AG09319 (cell line): ENCODE measurements around the gene SETBP1.

Experiments
- DNase-seq: peaks from one replicate; pipeline ENCODE4 v3.0.0-alpha.2; 2010; ENCODE audit warnings: low read depth; ENCODE audit errors: extremely low read depth
- TF ChIP-seq, protein P1 (sequence below): IDR thresholded peaks from 2 replicates; pipeline ENCODE4 v1.5.1; 2011; ENCODE audit warnings: low read depth, mild to moderate bottlenecking, inconsistent platforms, low read length, moderate library complexity

The SETBP1 gene

DNA sequence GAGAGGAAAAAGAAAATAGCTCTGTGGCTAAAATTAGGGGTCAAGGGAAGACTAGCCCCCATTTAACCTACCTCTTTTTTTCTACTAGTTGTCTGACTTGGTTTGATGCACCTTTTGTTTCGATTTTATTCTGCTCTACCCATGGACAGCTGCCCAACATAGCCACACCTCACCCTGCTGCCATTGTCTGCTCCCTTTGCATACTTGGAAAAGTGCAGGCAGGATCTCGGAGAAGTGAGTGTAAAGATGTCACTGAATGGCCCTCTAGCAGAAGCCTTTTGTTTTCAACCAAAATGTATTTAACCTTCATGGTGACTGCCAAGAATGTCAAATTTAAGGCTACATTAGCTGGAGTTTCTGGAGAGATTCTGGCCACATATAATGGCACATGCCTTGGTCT, 62.9 kb downstream of the SETBP1 start:
- TF ChIP-seq, protein P1, sequence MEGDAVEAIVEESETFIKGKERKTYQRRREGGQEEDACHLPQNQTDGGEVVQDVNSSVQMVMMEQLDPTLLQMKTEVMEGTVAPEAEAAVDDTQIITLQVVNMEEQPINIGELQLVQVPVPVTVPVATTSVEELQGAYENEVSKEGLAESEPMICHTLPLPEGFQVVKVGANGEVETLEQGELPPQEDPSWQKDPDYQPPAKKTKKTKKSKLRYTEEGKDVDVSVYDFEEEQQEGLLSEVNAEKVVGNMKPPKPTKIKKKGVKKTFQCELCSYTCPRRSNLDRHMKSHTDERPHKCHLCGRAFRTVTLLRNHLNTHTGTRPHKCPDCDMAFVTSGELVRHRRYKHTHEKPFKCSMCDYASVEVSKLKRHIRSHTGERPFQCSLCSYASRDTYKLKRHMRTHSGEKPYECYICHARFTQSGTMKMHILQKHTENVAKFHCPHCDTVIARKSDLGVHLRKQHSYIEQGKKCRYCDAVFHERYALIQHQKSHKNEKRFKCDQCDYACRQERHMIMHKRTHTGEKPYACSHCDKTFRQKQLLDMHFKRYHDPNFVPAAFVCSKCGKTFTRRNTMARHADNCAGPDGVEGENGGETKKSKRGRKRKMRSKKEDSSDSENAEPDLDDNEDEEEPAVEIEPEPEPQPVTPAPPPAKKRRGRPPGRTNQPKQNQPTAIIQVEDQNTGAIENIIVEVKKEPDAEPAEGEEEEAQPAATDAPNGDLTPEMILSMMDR: no peak
- DNase-seq: no peak

DNA sequence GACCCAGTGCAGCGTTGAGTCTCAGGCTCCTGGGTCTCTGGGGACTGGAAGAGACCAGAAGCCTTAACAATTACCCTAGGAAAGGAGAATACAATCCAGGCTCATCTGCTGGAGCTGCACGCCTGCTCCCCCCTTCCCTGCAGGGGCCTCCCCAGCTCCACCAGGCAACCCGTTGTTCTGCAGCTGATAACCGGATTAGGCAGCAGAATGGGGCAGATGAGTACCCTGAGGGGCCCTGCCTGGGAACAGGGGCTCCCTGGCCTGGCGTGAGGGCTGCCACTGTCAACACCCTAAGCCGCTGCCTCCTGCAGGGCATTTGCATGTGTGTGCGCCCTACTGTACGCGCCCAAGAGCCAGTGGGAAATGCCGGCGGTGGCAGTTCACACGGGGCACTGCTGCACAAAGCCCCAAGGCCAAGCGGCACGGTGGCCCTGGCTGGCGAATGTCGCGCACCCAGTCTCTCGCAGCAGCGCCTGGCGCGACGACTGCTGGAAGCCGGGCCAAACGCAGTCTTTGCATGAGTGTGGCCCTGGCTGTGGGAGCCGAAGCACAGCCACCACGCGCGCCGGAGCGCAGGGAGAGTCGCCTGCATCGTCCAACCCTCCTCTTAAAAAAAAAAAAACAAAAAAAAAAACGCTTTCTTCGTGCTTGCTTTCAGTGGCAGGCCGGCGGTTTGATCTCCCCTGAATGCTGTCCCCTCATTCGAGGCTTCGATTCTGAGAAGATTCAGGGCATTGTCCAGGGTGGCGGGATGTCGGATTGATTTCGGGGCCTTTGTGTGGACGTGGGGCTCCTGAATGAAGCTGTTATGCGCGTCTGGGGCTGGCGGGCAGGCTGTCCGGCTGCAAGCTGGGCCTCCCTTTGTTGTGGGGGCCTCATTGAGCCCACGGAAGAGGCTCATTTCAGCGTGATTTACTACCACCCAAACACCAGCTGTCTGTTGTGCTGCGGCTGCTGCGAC, 63.8 kb downstream of the SETBP1 start:
- DNase-seq: no peak
- TF ChIP-seq, protein P1: no peak

DNA sequence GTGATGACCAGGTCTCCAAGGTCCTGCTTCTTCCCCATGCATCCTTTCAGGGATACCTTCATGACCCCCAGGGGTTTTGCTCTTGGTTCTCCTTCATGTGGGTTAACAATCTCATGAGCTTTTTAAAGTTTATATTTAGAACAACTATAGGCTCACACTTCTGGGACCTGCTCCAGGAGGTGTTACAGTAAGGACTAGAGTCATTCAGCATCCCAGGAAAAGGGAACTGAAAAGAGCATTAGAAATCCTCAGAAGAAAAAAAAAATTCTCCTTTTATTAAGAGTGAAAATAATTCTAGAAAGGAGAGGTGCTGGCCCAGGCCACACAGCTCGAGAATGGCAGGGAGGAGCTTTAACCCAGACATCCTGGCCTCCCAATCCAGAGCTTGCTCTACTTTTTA, 66.5 kb downstream of the SETBP1 start:
- TF ChIP-seq, protein P1: no peak
- no peak for DNase-seq

DNA sequence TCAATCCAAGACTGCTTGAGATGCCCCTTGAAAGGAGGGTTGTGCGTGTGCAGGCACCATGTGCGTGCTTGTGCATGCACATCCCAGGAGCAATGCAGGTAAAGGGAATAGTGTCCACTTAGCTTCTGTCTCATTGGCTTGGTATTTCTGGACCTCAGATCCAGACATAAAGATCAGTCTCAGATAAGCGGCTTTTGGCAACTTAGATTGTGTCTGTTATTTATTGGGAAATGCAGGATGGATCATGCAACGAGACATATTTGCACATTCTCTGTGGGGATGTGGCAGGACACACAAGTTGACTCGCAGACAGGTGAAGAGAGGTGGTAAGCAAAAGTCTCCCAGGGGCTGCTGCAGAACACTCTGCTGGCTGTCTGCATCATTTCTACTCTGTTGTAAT, 67.9 kb downstream of the SETBP1 start:
- DNase-seq: no peak
- TF ChIP-seq, protein P1: no peak

DNA sequence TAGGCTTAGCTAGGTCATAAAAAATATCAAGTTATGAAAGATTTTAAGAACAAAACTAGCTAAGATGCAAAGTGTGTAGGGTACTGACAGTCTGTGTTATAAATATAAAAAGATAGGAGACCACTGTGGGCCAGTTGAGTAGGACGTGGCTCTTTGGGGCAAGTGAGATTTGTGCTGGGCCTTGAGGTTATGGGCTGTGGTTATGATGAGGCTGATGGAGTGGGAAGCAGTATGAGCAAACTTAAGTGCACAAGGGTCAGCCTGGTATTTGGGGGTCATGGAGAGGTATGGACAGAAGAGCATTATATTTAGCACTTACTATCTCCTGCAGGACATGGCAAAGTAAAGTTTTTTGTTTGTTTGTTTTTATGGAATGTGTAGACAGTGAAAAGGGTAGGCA, 70.1 kb downstream of the SETBP1 start:
- TF ChIP-seq, protein P1: no peak
- DNase-seq: no peak

DNA sequence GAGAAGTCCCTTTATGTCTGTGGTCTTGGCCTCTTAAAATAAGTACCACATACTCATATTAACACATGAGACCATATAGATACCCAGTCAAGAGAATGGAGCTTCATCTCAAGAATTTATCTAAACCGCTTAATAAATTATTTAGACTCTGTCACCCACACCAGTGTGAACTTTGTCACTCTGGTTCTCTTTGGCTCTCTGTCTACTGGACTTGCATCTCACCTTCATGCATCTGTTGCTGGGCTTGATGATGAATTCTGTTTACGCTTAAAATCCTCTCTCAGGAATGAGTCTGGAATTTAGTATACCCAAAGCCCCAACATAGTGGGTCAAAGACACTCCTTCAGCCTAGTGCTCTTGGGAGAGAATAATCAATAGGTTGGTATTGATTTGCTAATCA, 73.9 kb downstream of the SETBP1 start:
- TF ChIP-seq, protein P1: no peak
- DNase-seq: no peak

DNA sequence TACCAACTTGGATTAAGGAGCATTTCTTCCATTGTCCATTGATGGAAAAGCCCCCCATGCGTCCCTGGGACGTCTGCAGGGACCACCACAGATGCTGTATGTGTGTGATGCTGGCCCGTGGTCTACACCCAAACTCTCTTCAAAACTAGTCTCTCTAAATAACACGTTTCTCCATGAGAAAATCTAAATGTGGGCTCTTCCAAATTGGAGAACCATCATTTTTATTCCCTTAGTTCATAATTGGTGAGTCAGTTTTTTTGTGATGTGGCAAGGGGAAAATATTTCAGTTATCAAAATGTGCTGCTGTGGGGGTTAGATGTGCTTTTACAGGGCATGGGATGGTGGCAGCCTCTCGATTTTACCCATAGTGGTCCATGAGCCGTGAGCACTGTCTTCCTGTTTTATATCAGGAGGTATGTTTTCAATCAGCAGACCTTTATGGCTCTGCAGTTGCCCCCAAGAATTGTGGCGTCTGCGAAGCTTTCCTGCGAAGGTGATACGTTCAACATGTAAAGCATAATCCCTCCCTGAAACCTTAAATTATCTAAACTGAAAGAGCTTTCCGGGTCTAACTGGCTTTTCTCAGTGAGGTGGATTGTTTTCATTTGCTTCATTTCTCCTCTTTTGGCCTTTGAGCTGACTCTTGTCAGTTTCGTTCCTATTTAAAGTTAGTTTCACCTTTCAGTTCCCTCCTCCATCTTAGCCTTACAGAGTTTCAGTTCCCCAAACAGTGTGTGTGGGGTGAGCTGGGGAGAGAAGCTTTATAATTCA, 78.4 kb downstream of the SETBP1 start:
- DNase-seq: no peak
- TF ChIP-seq, protein P1: no peak
